Stimulated activated CD4-positive, alpha-beta T cell treated with anti-CD3 and anti-CD28 coated beads, Interleukin-15, amount 100 ng/mL, for 1 hour (primary cell): Measurements from ENCODE around the gene TMEM220.
"Not testable (repeated sequence)": the region's sequence is repeated elsewhere in the genome, so short reads cannot be mapped to it uniquely, and the experiment has no call there.

Experiments used
- DNase-seq, 2 donors: peaks; one replicate each; pipeline ENCODE4 v3.0.0-alpha.2; 2020; ENCODE audit warnings: low read depth in 1 of 2, low spot score in 1 of 2

Gene TMEM220

GRCh38 chr17:10754861-10755591 lies 25.2 kb upstream of the TMEM220 start:
- no peak for DNase-seq

GRCh38 chr17:10754109-10754508 lies 24.3 kb upstream of the TMEM220 start:
- no peak for DNase-seq

- no peak for DNase-seq
Measured at GRCh38 chr17:10752696-10753095, 22.9 kb upstream of the TMEM220 start.

- no peak for DNase-seq
Measured at GRCh38 chr17:10751563-10751962, 21.7 kb upstream of the TMEM220 start.

- DNase-seq = no peak
Measured at GRCh38 chr17:10750210-10750609, 20.4 kb upstream of the TMEM220 start.

GRCh38 chr17:10748531-10749181 lies 18.8 kb upstream of the TMEM220 start:
- DNase-seq = no peak

- DNase-seq = no peak
Measured at GRCh38 chr17:10745231-10745630, 15.4 kb upstream of the TMEM220 start.

GRCh38 chr17:10744501-10745000 lies 14.7 kb upstream of the TMEM220 start:
- DNase-seq = no peak

GRCh38 chr17:10743316-10744009 lies 13.6 kb upstream of the TMEM220 start:
- DNase-seq = no peak

GRCh38 chr17:10742431-10742830 lies 12.6 kb upstream of the TMEM220 start:
- no peak for DNase-seq

GRCh38 chr17:10741416-10742135 lies 11.8 kb upstream of the TMEM220 start:
- no peak for DNase-seq

- DNase-seq = no peak
Measured at GRCh38 chr17:10739386-10739785, 9.6 kb upstream of the TMEM220 start.

- no peak for DNase-seq
Measured at GRCh38 chr17:10738521-10739258, 8.9 kb upstream of the TMEM220 start.

- no peak for DNase-seq
Measured at GRCh38 chr17:10737736-10738135, 7.9 kb upstream of the TMEM220 start.

- DNase-seq = no peak
Measured at GRCh38 chr17:10737168-10737622, 7.4 kb upstream of the TMEM220 start.

GRCh38 chr17:10735821-10736220 lies 6.0 kb upstream of the TMEM220 start:
- DNase-seq = no peak

GRCh38 chr17:10735251-10735650 lies 5.4 kb upstream of the TMEM220 start:
- no peak for DNase-seq

- DNase-seq = no peak
Measured at GRCh38 chr17:10733666-10734065, 3.8 kb upstream of the TMEM220 start.

- DNase-seq = not testable (repeated sequence)
Measured at GRCh38 chr17:10732121-10732520, 2.3 kb upstream of the TMEM220 start.

GRCh38 chr17:10731408-10731879 lies 1.6 kb upstream of the TMEM220 start:
- DNase-seq = no peak
